Suprapubic skin (tissue), 4 donors: ENCODE measurements around the gene KCNG1. TPM values are rescaled to one million over a fixed set of nuclear protein-coding genes. Genes with fewer than 3 reads are reported as not detected.

ENCODE experiments used
- DNase-seq, 2 donors: peaks; one replicate each; pipeline ENCODE4 v3.0.0-alpha.2; 2019; ENCODE audit warnings: low spot score in 2 of 2
- H3K27ac ChIP-seq: fragments of 200-600 bp; sonication (generic); one replicate; pipeline ENCODE4 v1.5.1; 2019
- H3K27me3 ChIP-seq: fragments of 200-600 bp; sonication (generic); one replicate; pipeline ENCODE4 v1.5.1; 2019
- H3K36me3 ChIP-seq: fragments of 200-600 bp; sonication (generic); one replicate; pipeline ENCODE4 v1.5.1; 2019
- H3K4me1 ChIP-seq: fragments of 200-600 bp; sonication (generic); one replicate; pipeline ENCODE4 v1.5.1; 2019
- H3K4me3 ChIP-seq: fragments of 200-600 bp; sonication (generic); one replicate; pipeline ENCODE4 v1.5.1; 2019; ENCODE audit warnings: mild to moderate bottlenecking
- H3K9me3 ChIP-seq: fragments of 200-600 bp; sonication (generic); one replicate; pipeline ENCODE4 v1.5.1; 2019
- CTCF ChIP-seq, 2 donors: fragments of 200-600 bp in 1 of 2; fragments of 450-650 bp in 1 of 2; sonication (generic) in 1 of 2; IDR thresholded peaks; one replicate each; pipeline ENCODE4 v1.5.1; 2016 to 2019; ENCODE audit warnings: antibody characterized with exemption in 2 of 2, mild to moderate bottlenecking in 1 of 2, moderate library complexity in 1 of 2
- EP300 ChIP-seq: sonication (generic); formaldehyde crosslinking; IDR thresholded peaks from one replicate; pipeline ENCODE4 v1.6.1; 2017; ENCODE audit warnings: antibody characterized with exemption
- POLR2A ChIP-seq, 2 donors: fragments of 450-650 bp; IDR thresholded peaks; one replicate each; pipeline ENCODE4 v1.6.1; 2017; ENCODE audit warnings: antibody characterized with exemption in 2 of 2, mild to moderate bottlenecking in 2 of 2, moderate library complexity in 2 of 2
- POLR2AphosphoS5 ChIP-seq, 3 donors: sonication (generic); formaldehyde crosslinking; IDR thresholded peaks; one replicate each; pipeline ENCODE4 v1.6.1; 2017; ENCODE audit warnings: antibody characterized with exemption in 3 of 3
- WGBS: methylation state at CpG from one replicate; pipeline ENCODE4 v1.1.5; 2018; 5-methylcytosine and 5-hydroxymethylcytosine counted together
- total RNA-seq, 4 donors: library from RNA; depleted of rRNA; stranded (reverse); fragments of >200 nt; gene quantifications; one replicate each; pipeline ENCODE4 v1.1.0, GENCODE V29; 2016

KCNG1 gene
- total RNA-seq, 4 donors from 2014 or later, result 0.26 to 1.2 (median 1.0) TPM

GRCh38 chr20:51013577-51014330 lies 9.2 kb downstream of the KCNG1 start:
- Histone ChIP-seq H3K27me3 (peaks cover 23% of the 10 kb centered on the region), H3K4me1 (no peaks in the 10 kb centered on the region), H3K36me3 (no peaks in the 10 kb centered on the region), H3K27ac (no peak overlapping the region), H3K9me3 (no peaks in the 10 kb centered on the region), H3K4me3 (no peak overlapping the region)
- 49% methylated on average over 8 of the region's 8 CpGs for WGBS
- DNase-seq, result no peak
- TF ChIP-seq CTCF (IDR thresholded peaks at IDR 0.05), result no peak
- TF ChIP-seq EP300, result no peak
- no peak for TF ChIP-seq POLR2A (IDR thresholded peaks at IDR 0.05)
- TF ChIP-seq POLR2AphosphoS5 (IDR thresholded peaks at IDR 0.05), result no peak

- Histone ChIP-seq H3K4me3 (no peak overlapping the region), H3K4me1 (no peaks in the 10 kb centered on the region), H3K27me3 (peaks cover 23% of the 10 kb centered on the region), H3K27ac (no peak overlapping the region), H3K36me3 (no peaks in the 10 kb centered on the region), H3K9me3 (no peaks in the 10 kb centered on the region)
- no peak for DNase-seq
- 84% methylated on average over 2 of the region's 3 CpGs for WGBS
- TF ChIP-seq EP300, result no peak
- no peak for TF ChIP-seq POLR2A (IDR thresholded peaks at IDR 0.05)
- TF ChIP-seq POLR2AphosphoS5 (IDR thresholded peaks at IDR 0.05), result no peak
- TF ChIP-seq CTCF (IDR thresholded peaks at IDR 0.05), result no peak
Measured at GRCh38 chr20:51012357-51012756, 10.6 kb downstream of the KCNG1 start.

- no peak overlapping the region for H3K4me3 ChIP-seq
- no peak overlapping the region for H3K27ac ChIP-seq
- DNase-seq, result no peak
- H3K36me3 ChIP-seq, result no peaks in the 10 kb centered on the region
- no peaks in the 10 kb centered on the region for H3K4me1 ChIP-seq
- TF ChIP-seq POLR2A (IDR thresholded peaks at IDR 0.05), result no peak
- TF ChIP-seq POLR2AphosphoS5 (IDR thresholded peaks at IDR 0.05), result no peak
- TF ChIP-seq CTCF (IDR thresholded peaks at IDR 0.05), result no peak
- TF ChIP-seq EP300, result no peak
- peaks cover 23% of the 10 kb centered on the region for H3K27me3 ChIP-seq
- no peaks in the 10 kb centered on the region for H3K9me3 ChIP-seq
- WGBS, result 90% methylated on average over 4 of the region's 4 CpGs
Measured at GRCh38 chr20:51011479-51011878, 11.4 kb downstream of the KCNG1 start.

- Histone ChIP-seq H3K27me3 (peaks cover 23% of the 10 kb centered on the region), H3K36me3 (no peaks in the 10 kb centered on the region), H3K4me1 (no peaks in the 10 kb centered on the region), H3K9me3 (no peaks in the 10 kb centered on the region), H3K4me3 (no peak overlapping the region), H3K27ac (no peak overlapping the region)
- no peak for DNase-seq
- 86% methylated on average over 3 of the region's 3 CpGs for WGBS
- no peak for TF ChIP-seq POLR2AphosphoS5 (IDR thresholded peaks at IDR 0.05)
- no peak for TF ChIP-seq EP300
- no peak for TF ChIP-seq POLR2A (IDR thresholded peaks at IDR 0.05)
- no peak for TF ChIP-seq CTCF (IDR thresholded peaks at IDR 0.05)
Measured at GRCh38 chr20:51010932-51011331, 12.0 kb downstream of the KCNG1 start.

- DNase-seq, result no peak
- Histone ChIP-seq H3K27ac (no peak overlapping the region), H3K9me3 (no peaks in the 10 kb centered on the region), H3K4me1 (no peaks in the 10 kb centered on the region), H3K36me3 (no peaks in the 10 kb centered on the region), H3K27me3 (peaks cover 26% of the 10 kb centered on the region), H3K4me3 (no peak overlapping the region)
- TF ChIP-seq POLR2A (IDR thresholded peaks at IDR 0.05) (no peak), POLR2AphosphoS5 (IDR thresholded peaks at IDR 0.05) (no peak), EP300 (no peak), CTCF (IDR thresholded peaks at IDR 0.05) (no peak)
- WGBS, result 90% methylated on average over 27 of the region's 33 CpGs
Measured at GRCh38 chr20:51010043-51010365, 12.9 kb downstream of the KCNG1 start.
